Stimulated activated CD8-positive, alpha-beta memory T cell treated with anti-CD3 and anti-CD28 coated beads, Interleukin-15, amount 100 ng/mL, for 24 hours (primary cell): ENCODE data around the gene NELFE.

Experiments used
- DNase-seq: peaks from one replicate; pipeline ENCODE4 v3.0.0-alpha.2; 2020; ENCODE audit warnings: low read depth

Gene NELFE

GRCh38 chr6:31972709-31973350 lies 14.1 kb upstream of the NELFE start:
- no peak for DNase-seq

- DNase-seq, result peak; percentile 93
These were observed 13.4 kb upstream of the NELFE start, which contains the start of gene DXO for GRCh38 chr6:31971993-31972708. DXO (minus strand) TSS chr6:31972138; CDS start chr6:31971675, 463 bp downstream.

- no peak for DNase-seq
These were observed 12.7 kb upstream of the NELFE start for GRCh38 chr6:31971279-31971992.

- DNase-seq, result no peak
These were observed 12.0 kb upstream of the NELFE start for GRCh38 chr6:31970604-31971271.

GRCh38 chr6:31969712-31970603 lies 11.2 kb upstream of the NELFE start:
- no peak for DNase-seq

- DNase-seq, result no peak
These were observed 10.3 kb upstream of the NELFE start for GRCh38 chr6:31968791-31969711.

GRCh38 chr6:31968326-31968725 lies 9.6 kb upstream of the NELFE start:
- no peak for DNase-seq

GRCh38 chr6:31967926-31968320 lies 9.2 kb upstream of the NELFE start:
- no peak for DNase-seq

DNA sequence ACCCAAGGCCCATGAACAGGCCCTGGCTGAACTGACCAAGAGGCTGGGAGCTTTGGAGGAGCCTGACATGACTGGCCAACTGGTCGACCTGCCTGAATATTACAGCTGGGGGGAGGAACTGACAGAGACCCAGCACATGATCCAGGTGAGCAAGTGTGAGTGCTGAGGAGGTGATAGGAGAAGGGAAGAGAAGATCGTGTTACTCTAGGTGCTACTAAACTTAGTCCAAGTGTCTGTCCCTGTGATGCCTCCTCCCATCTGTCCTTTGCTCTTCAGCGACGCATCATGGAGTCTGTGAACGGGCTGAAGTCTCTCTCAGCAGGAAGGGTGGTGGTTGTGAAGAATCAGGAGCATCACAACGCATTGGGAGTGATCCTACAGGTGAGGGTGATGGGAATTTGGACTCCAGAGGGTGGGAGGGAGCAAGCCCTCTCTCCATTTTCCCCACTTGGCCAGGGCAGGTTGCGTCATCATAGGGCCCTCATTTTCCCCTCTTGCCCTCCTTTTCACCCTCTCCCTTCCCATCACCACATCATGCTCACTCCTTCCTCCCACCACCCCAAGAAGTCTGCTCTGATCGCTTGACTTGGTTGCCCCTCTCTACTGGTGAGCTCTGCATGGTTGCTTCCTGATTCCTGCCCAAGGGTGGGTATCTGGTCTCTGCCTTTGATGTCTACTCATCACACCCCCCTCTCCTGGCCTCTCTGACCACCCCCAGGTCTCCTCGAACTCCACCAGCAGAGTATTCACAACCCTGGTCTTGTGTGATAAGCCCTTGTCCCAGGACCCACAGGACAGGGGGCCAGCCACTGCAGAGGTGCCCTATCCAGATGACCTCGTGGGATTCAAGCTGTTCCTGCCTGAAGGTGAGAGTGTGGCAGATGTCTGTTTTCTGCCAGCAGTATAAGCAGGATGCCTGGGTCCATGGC lies 8.5 kb upstream of the NELFE start:
- no peak for DNase-seq

DNA sequence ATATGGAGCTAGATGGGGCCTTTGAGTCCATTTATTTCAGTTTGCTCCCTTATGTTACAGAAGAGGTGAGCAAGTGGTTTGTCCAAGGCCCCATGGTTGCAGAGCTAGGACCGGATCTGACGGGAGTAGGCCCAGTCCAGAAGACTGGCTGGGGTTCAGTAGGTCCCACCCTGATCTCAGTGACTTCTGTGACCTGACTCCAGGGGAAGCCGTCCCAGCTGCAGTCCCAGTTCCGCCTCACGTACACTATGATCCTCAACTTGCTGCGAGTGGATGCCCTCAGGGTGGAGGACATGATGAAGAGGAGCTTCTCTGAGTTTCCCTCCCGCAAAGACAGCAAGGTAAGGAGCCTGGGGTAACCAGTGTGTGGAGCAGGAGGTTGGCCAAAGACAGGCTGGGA lies 7.7 kb upstream of the NELFE start:
- no peak for DNase-seq

DNA sequence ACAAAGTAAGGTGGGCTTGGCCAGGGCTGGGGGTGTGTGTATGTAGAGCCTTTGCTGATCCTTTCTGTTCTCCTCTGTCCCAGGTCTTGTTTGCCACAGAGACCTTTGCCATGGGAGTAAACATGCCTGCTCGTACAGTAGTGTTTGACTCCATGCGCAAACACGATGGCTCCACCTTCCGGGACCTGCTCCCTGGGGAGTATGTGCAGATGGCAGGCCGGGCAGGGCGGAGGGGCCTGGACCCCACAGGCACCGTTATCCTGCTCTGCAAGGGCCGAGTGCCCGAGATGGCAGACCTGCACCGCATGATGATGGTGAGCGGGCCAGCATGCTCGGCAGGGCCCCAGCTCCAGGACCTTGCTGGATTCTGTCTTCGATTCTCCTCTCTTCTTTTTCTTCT lies 6.9 kb upstream of the NELFE start:
- no peak for DNase-seq

- DNase-seq, result no peak
These were observed 5.2 kb upstream of the NELFE start for GRCh38 chr6:31963921-31964320.

DNA sequence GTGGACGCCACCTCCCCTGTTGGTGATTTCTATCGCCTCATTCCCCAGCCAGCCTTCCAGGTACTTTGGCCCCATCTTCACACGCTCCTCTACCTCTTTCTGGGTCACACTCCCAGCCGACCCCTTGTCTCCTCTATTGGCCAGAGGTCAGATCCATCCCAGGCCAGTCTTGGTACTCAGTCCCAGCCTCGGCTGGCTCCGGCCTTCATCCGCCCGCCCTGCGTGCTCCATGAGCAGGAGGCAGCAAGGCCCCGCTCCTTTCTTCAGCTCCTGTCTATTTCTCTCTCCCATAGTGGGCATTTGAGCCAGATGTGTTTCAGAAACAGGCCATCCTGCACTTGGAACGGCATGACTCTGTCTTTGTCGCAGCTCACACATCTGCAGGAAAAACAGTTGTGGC lies 2.8 kb upstream of the NELFE start:
- DNase-seq, result no peak

DNA sequence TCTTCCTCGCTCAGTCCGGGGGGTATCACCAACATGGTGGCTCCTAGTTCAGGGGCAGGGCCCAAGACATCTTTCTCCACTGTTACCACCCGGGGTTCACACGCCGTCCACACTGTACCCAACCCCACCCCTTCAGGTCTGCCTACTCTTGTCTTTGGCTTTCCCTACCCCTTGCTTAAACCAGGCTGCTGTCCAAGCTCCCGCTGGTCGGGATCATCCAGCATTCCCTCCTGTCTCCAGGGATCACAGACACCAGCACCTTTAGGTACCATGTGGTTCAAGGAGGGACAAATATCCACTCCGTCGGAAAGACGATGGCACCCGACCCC lies 395 bp downstream of the NELFE start:
- no peak for DNase-seq

GRCh38 chr6:31956796-31957195 lies 2.0 kb downstream of the NELFE start:
- no peak for DNase-seq

DNA sequence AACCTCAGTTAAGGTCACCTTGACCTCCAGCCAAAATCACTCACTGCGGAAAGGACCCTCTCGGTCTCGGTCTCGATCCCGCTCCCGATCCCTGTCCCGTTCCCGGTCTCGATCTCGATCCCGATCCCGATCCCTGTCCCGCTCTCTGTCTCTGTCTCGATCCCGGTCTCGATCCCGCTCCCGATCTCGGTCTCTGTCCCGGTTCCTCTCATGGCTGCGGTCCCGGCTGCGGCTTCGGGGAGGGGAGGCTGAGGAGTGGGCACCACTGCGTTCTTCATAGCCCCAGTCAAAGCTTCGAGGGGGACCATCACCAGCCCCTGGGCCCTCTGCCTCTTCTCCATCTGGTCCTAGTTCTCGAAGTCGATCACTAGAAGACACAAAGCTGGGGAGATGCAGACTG lies 4.3 kb downstream of the NELFE start:
- no peak for DNase-seq

GRCh38 chr6:31952890-31953289 lies 5.9 kb downstream of the NELFE start:
- DNase-seq, result no peak

GRCh38 chr6:31952140-31952805 lies 6.5 kb downstream of the NELFE start:
- DNase-seq, result no peak
